ENCODE data around the gene STXBP4.

- TF ChIP-seq, protein P1, sequence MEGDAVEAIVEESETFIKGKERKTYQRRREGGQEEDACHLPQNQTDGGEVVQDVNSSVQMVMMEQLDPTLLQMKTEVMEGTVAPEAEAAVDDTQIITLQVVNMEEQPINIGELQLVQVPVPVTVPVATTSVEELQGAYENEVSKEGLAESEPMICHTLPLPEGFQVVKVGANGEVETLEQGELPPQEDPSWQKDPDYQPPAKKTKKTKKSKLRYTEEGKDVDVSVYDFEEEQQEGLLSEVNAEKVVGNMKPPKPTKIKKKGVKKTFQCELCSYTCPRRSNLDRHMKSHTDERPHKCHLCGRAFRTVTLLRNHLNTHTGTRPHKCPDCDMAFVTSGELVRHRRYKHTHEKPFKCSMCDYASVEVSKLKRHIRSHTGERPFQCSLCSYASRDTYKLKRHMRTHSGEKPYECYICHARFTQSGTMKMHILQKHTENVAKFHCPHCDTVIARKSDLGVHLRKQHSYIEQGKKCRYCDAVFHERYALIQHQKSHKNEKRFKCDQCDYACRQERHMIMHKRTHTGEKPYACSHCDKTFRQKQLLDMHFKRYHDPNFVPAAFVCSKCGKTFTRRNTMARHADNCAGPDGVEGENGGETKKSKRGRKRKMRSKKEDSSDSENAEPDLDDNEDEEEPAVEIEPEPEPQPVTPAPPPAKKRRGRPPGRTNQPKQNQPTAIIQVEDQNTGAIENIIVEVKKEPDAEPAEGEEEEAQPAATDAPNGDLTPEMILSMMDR (IDR thresholded peaks at IDR 0.05; ENCODE audit: insufficient read depth, low read length, poor library complexity, severe bottlenecking): no peak
- TF ChIP-seq EZH2phosphoT487 (conservative IDR thresholded peaks at IDR 0.05; ENCODE audit: low read length): no peak
Observed at GRCh38 chr17:54979657-54980056, 11.1 kb downstream of the STXBP4 start.
